Endodermal cell (in vitro differentiated cells): ENCODE data around the gene OR6B2. TPM values are rescaled to one million over a fixed set of nuclear protein-coding genes. Genes with fewer than 3 reads are reported as not detected.
"Not testable (repeated sequence)": the region's sequence is repeated elsewhere in the genome, so short reads cannot be mapped to it uniquely, and the experiment has no call there.

Source experiments
- DNase-seq: peaks from one replicate; pipeline ENCODE4 v3.0.0-alpha.2; 2017
- H3K27ac ChIP-seq: 2 replicates; pipeline ENCODE4 v1.5.1; 2013; ENCODE audit warnings: mild to moderate bottlenecking, low read depth, low read length, moderate library complexity
- H3K27me3 ChIP-seq: 2 replicates; pipeline ENCODE4 v1.6.1; 2013; ENCODE audit warnings: mild to moderate bottlenecking, low read length, moderate library complexity; ENCODE audit not compliant: insufficient read depth, control insufficient read depth, poor library complexity, severe bottlenecking
- H3K36me3 ChIP-seq: 2 replicates; pipeline ENCODE4 v1.7.0; 2013; ENCODE audit warnings: mild to moderate bottlenecking, low read length, moderate library complexity; ENCODE audit not compliant: control insufficient read depth, insufficient read depth
- H3K4me1 ChIP-seq: one replicate; pipeline ENCODE4 v1.7.0; 2013; ENCODE audit warnings: low read length; ENCODE audit not compliant: control insufficient read depth, insufficient read depth
- H3K4me3 ChIP-seq: 2 replicates; pipeline ENCODE4 v1.5.1; 2013; ENCODE audit warnings: mild to moderate bottlenecking, low read length, moderate library complexity
- H3K9ac ChIP-seq: 2 replicates; pipeline ENCODE4 v1.6.1; 2013; ENCODE audit warnings: mild to moderate bottlenecking, low read length, moderate library complexity; ENCODE audit not compliant: poor library complexity, severe bottlenecking; ENCODE audit errors: extremely low read depth
- H3K9me3 ChIP-seq: 2 replicates; pipeline ENCODE4 v1.6.1; 2013; ENCODE audit warnings: mild to moderate bottlenecking, low read length, moderate library complexity; ENCODE audit not compliant: control insufficient read depth
- H3K27ac Mint-ChIP-seq: 2 replicates; pipeline ENCODE4 v1.8.0; 2020; ENCODE audit warnings: mixed read lengths
- H3K27me3 Mint-ChIP-seq: 2 replicates; pipeline ENCODE4 v1.8.0; 2021; ENCODE audit warnings: mild to moderate bottlenecking, mixed read lengths; ENCODE audit not compliant: insufficient read depth
- H3K36me3 Mint-ChIP-seq: 2 replicates; pipeline ENCODE4 v1.8.0; 2020; ENCODE audit warnings: low read depth, mixed read lengths
- H3K4me1 Mint-ChIP-seq: 2 replicates; pipeline ENCODE4 v1.8.0; 2020; ENCODE audit warnings: mixed read lengths
- H3K4me3 Mint-ChIP-seq: 2 replicates; pipeline ENCODE4 v1.8.0; 2020; ENCODE audit warnings: mild to moderate bottlenecking, moderate library complexity, mixed read lengths
- H3K9me3 Mint-ChIP-seq: 2 replicates; pipeline ENCODE4 v1.8.0; 2020; ENCODE audit warnings: mild to moderate bottlenecking, mixed read lengths
- CTCF ChIP-seq: fragments of 200-600 bp; sonication (generic); conservative IDR thresholded peaks from 2 replicates; pipeline ENCODE4 v1.5.0; 2021; ENCODE audit warnings: antibody characterized with exemption, mild to moderate bottlenecking
- whole genome bisulfite sequencing, 2 experiments: methylation state at CpG; one replicate each; pipeline versions ENCODE4 v1.1.5 to v1.1.7; 2013; ENCODE audit warnings: missing lambda C conversion rate in 2 of 2, mixed read lengths in 1 of 2; ENCODE audit not compliant: insufficient coverage in 1 of 2, insufficient read length in 1 of 2; 5-methylcytosine and 5-hydroxymethylcytosine counted together
- total RNA-seq, 2 donors: library from RNA; stranded (reverse); fragmentation: NEBNext Ultra II Directional in 1 of 2; extraction: Animal tissue kit (Norgen Biotek cat#: 25700) in 1 of 2; gene quantifications; 2 replicates in 1 of 2; 3 replicates in 1 of 2; pipeline ENCODE4 v1.2.1, GENCODE V29; 2021

OR6B2 gene
- total RNA-seq, 2 donors from 2014 or later: not detected

- H3K9ac ChIP-seq: no peak overlapping the region
- peaks cover 42% of the 10 kb centered on the region for H3K27me3 ChIP-seq
- H3K4me3 ChIP-seq: no peak overlapping the region
- Mint-ChIP-seq H3K27ac (no peak overlapping the region), H3K4me1 (no peaks in the 10 kb centered on the region), H3K27me3 (peaks cover 24% of the 10 kb centered on the region), H3K36me3 (no peaks in the 10 kb centered on the region), H3K9me3 (no peaks in the 10 kb centered on the region), H3K4me3 (no peak overlapping the region)
- H3K27ac ChIP-seq: no peak overlapping the region
- no peak for DNase-seq
- no peak for TF ChIP-seq CTCF
- no peaks in the 10 kb centered on the region for H3K9me3 ChIP-seq
- WGBS, 2 experiments: 89 to 90% methylated on average over 10 to 12 of the region's 12 CpGs
- no peaks in the 10 kb centered on the region for H3K4me1 ChIP-seq
- H3K36me3 ChIP-seq: no peaks in the 10 kb centered on the region
Observed at GRCh38 chr2:240050278-240050677, 20.0 kb upstream of the OR6B2 start.

GRCh38 chr2:240048237-240048636 is 18.0 kb upstream of the OR6B2 start:
- no peak overlapping the region for H3K27ac Mint-ChIP-seq
- H3K4me1 Mint-ChIP-seq: no peaks in the 10 kb centered on the region

GRCh38 chr2:240045098-240045497 is 14.9 kb upstream of the OR6B2 start:
- H3K27me3 ChIP-seq: peaks cover 34% of the 10 kb centered on the region
- H3K27me3 Mint-ChIP-seq: peaks cover 21% of the 10 kb centered on the region
- 93 to 94% methylated on average over 11 to 13 of the region's 13 CpGs for WGBS, 2 experiments
- H3K9me3 Mint-ChIP-seq: no peaks in the 10 kb centered on the region
- no peak overlapping the region for H3K27ac Mint-ChIP-seq
- no peaks in the 10 kb centered on the region for H3K36me3 Mint-ChIP-seq
- H3K4me1 Mint-ChIP-seq: no peaks in the 10 kb centered on the region
- H3K9me3 ChIP-seq: no peaks in the 10 kb centered on the region
- H3K36me3 ChIP-seq: no peaks in the 10 kb centered on the region
- H3K4me3 ChIP-seq: no peak overlapping the region
- no peak overlapping the region for H3K9ac ChIP-seq
- no peak for DNase-seq
- H3K27ac ChIP-seq: no peak overlapping the region
- H3K4me1 ChIP-seq: no peaks in the 10 kb centered on the region
- TF ChIP-seq CTCF: no peak
- H3K4me3 Mint-ChIP-seq: no peak overlapping the region

More at GRCh38 chr2:240048237-240048636, 18.0 kb upstream of the OR6B2 start:
- Histone ChIP-seq H3K9me3 (no peaks in the 10 kb centered on the region), H3K4me1 (no peaks in the 10 kb centered on the region), H3K27me3 (peaks cover 47% of the 10 kb centered on the region), H3K4me3 (no peak overlapping the region), H3K9ac (no peak overlapping the region), H3K36me3 (no peaks in the 10 kb centered on the region), H3K27ac (no peak overlapping the region)
- 91 to 100% methylated on average over 2 to 9 of the region's 9 CpGs for WGBS, 2 experiments
- Mint-ChIP-seq H3K9me3 (no peaks in the 10 kb centered on the region), H3K36me3 (no peaks in the 10 kb centered on the region), H3K4me3 (no peak overlapping the region), H3K27me3 (peaks cover 19% of the 10 kb centered on the region)
- no peak for DNase-seq
- TF ChIP-seq CTCF: no peak

- H3K4me1 ChIP-seq, H3K4me3 ChIP-seq, H3K36me3 ChIP-seq, H3K36me3 Mint-ChIP-seq, H3K4me3 Mint-ChIP-seq, H3K4me1 Mint-ChIP-seq, H3K9me3 Mint-ChIP-seq, H3K27ac ChIP-seq, H3K9me3 ChIP-seq, H3K9ac ChIP-seq, DNase-seq, H3K27ac Mint-ChIP-seq: not testable (repeated sequence)
- H3K27me3 Mint-ChIP-seq: peaks cover 21% of the 10 kb centered on the region
- WGBS, 2 experiments: 76% methylated on average over 2 of the region's 2 CpGs; no CpG with 5 or more reads in 1 of the 2 experiments
- H3K27me3 ChIP-seq: peaks cover 33% of the 10 kb centered on the region
Observed at GRCh38 chr2:240044096-240044495, 13.9 kb upstream of the OR6B2 start.
